Pulmonary artery endothelial cell (primary cell): ENCODE results near the gene TAP2. TPM values are rescaled to one million over a fixed set of nuclear protein-coding genes. Genes with fewer than 3 reads are reported as not detected.
"Not testable (repeated sequence)": the region's sequence is repeated elsewhere in the genome, so short reads cannot be mapped to it uniquely, and the experiment has no call there.

Experiments
- DNase-seq: peaks from one replicate; pipeline ENCODE4 v3.0.0-alpha.2; 2011; ENCODE audit warnings: low read depth, low spot score
- total RNA-seq: library from RNA; depleted of rRNA; stranded (reverse); fragments of >200 nt; gene quantifications from 2 replicates; pipeline ENCODE4 v1.2.3, GENCODE V29; 2014

The TAP2 gene
- total RNA-seq, 1 donor from 2014 or later = 35.9 TPM

GRCh38 chr6:32835167-32835893 is 3.2 kb downstream of the TAP2 start:
- DNase-seq = no peak

GRCh38 chr6:32833664-32834063 is 4.9 kb downstream of the TAP2 start:
- DNase-seq = no peak

- DNase-seq = no peak
These were observed 6.0 kb downstream of the TAP2 start for GRCh38 chr6:32832535-32832934.

DNA sequence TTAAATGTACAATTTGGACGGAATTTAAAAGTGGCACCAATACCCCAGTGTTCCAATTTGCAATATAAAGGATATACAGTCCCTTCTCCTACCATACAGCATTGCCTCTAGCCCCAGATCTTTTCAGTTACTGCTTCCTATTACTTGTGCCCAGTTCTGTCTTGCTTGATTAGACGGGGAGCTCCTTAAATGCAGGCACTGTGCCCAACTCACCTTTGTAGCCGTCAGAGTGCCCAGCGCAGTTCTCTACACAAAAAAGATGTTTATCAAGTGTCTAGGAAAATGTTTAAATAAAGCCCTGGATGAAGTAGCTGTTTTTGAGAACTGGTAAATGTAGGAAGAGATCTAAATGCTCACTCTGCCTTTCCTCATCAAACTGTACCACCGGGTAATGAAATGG is 7.6 kb downstream of the TAP2 start:
- no peak for DNase-seq

- DNase-seq = no peak
These were observed 8.5 kb downstream of the TAP2 start for GRCh38 chr6:32830017-32830416.

GRCh38 chr6:32829495-32829894 is 9.0 kb downstream of the TAP2 start:
- DNase-seq = no peak

DNA sequence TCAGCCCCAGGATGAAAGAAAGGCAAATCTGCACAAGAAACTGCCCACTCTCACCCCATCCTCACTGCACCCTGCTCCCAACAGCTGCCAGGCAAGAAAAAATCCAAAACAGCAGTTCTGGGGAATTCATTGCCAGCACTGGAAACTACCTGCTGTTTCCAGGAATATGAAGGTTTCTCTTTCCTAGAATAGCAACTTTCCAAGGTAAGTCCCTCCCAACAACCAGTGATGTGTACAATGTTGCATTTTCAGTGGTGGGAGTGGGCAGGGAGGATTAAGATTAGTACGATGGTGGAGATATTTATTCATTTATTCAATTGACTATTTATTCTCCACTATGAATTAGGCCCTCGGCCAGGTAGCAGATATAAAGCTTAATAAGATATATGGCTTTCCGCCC is 11.5 kb downstream of the TAP2 start:
- no peak for DNase-seq

- DNase-seq = no peak
These were observed 12.6 kb downstream of the TAP2 start for GRCh38 chr6:32825966-32826365.

DNA sequence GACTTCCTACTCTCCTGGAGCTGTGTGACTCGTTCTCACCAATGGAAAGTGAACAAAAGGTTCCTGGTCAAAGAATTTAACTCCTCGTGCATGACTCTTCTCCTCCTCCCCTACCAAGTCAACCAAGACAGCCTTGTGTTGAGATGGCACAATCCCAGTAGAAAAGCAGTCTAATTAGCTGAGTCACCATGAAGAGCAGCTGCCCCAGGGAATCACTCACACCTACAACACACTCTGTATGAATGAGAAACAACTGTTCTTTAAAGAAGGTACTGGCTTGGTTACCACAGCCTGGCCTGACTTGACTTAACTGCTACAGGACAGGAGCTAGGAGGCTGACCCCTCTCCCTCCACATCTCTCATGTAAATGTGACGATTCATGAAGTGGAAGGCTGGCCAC is 18.8 kb downstream of the TAP2 start:
- DNase-seq = no peak

GRCh38 chr6:32818867-32819266 is 19.7 kb downstream of the TAP2 start:
- DNase-seq = no peak

DNA sequence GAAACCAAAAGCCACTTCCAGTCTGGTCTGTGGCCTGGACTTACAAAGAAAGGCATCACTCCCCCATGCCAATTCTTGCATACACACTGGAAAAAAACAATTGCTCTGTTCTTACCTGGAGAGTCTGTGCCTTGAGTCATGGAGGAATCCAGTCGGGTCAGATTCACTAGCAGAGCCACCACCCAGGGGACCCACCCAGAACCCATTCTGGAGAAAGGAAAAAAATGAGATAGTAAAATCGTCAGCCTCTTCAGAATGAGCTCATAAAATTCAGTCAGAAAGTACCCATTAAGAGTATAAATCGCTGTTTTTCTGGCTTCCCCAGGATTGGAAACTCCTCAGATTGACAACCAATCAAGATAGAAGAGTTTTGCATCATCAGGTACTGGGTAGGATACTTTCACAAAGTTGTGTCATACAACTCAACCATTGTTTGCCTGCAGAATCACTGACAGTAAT is 21.8 kb downstream of the TAP2 start, which contains the start of gene HLA-DOB:
Gene HLA-DOB (minus strand): TSS at position 257 of the 459 bp plus-strand sequence. CDS start 51 bp downstream, at position 206.
- no peak for DNase-seq

DNA sequence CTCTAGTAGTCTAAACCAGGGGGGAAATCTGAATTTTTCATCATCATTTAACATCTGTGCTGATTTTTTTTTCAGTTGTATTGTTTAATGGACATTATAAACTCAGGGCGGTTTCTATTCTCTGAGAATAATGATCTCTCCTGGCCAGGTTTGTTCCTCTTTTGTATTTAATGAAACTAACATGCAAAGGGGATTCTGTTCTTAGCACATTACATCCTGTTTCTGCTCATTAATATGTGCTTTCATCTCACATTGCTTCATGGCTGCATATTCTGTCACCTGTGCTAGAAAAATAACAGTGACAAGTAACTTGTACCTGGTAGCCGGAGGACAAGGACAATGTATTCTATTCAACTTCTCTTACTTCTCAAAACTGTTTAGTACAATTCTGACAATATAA is 22.5 kb downstream of the TAP2 start:
- DNase-seq = no peak

DNA sequence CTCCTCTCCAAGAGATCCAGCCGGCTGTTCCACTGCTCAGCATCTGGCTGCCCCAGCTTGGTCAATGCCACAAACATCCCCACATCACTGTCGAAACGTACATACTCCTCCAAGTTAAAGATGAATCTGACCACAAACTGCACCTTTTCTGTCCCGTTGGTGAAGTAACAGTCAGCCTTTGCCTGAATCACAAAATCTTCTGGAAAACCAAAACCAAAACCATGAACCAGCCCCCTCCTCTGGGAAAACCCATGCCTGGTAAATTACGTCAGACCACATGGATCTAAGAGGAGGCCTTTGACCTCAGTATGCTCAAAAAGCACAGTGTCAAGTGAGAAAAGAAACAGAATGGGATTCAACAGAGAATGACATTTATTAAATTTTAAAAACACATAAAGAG is 23.4 kb downstream of the TAP2 start:
- DNase-seq = no peak

DNA sequence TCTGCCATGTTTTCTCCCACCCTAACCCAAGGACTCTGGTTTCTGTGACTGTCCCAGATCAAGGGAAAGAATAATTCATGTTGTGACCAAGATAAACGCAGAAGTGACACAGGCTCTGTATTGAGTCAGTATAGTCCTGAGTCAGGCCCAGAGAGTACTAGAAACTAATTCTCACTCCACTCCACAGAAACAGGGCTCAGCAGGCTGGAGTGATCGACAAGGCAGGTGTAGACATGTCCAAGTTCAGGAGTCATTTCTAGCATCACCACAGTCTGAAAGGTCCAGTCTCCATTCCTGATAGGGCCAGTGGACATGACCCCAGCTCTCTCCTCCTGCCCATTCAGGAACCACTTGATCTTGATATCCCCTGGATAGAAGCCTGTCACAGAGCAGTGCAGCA is 24.4 kb downstream of the TAP2 start:
- DNase-seq = no peak

GRCh38 chr6:32809171-32809570 is 29.4 kb downstream of the TAP2 start:
- DNase-seq = no peak

DNA sequence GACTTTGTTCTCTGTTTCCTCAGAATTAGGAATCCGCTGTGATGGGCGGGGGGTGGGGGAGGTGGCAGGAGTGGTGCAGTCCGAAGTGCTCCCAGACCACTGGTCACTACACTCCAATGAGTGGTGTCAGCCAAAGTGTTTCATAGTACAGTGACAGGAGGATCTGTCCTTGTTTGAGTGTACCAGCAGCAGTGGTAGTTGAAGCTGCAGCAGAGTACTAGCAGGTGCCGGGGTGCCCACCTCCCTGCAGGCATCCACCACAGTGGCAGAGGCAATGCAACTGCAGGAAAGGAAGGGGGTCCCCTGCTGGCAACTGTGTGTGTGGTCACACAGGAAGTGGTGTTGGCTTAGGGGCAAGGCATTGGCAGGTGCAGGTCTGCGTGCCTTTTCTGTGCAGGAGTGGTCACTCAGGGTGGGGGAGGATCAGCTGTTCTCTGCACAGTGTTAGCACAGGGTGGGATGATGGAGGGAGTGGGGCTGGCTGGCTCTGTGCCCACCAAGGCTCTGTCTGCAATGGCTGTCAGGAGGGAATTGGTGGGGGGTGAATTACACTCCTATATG is 31.4 kb downstream of the TAP2 start:
- no peak for DNase-seq

DNA sequence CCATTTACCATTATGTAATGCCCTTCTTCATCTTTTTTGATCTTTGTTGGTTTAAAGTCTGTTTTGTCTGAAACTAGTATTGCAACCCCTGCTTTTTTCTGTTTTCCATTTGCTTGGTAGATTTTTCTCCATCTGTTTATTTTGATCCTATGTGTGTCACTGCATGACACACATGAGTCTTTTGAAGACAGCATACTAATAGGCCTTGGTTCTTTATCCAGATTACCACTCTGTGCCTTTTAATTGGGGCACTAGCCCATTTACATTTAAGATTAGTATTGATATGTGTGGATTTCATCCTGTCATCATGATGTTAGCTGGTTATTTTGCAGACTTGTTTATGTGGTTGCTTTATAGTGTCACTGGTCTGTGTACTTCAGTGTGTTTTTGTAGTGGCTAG is 33.1 kb downstream of the TAP2 start:
- DNase-seq = not testable (repeated sequence)

- DNase-seq = no peak
These were observed 35.1 kb downstream of the TAP2 start for GRCh38 chr6:32803416-32803815.

- DNase-seq = no peak
These were observed 38.8 kb downstream of the TAP2 start for GRCh38 chr6:32799740-32800139.

DNA sequence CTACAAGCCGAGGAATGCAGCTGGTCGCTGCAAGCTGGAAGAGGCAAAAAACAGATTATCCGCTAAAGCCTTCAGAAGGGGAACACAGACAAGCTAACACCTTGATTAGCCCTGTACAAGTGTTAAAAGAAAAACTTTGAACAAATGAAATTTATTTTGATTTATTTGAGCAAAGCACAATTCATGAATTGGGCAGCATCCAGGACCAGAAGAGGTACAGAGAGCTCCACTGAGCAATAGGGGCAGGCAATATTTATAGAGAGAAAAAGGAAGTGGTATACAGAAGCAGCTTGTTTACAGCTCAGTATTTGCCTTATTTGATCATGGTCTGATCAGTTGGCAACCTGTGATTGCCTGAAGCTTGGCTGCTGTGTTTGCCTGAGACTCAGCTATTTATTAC is 39.4 kb downstream of the TAP2 start:
- no peak for DNase-seq

DNA sequence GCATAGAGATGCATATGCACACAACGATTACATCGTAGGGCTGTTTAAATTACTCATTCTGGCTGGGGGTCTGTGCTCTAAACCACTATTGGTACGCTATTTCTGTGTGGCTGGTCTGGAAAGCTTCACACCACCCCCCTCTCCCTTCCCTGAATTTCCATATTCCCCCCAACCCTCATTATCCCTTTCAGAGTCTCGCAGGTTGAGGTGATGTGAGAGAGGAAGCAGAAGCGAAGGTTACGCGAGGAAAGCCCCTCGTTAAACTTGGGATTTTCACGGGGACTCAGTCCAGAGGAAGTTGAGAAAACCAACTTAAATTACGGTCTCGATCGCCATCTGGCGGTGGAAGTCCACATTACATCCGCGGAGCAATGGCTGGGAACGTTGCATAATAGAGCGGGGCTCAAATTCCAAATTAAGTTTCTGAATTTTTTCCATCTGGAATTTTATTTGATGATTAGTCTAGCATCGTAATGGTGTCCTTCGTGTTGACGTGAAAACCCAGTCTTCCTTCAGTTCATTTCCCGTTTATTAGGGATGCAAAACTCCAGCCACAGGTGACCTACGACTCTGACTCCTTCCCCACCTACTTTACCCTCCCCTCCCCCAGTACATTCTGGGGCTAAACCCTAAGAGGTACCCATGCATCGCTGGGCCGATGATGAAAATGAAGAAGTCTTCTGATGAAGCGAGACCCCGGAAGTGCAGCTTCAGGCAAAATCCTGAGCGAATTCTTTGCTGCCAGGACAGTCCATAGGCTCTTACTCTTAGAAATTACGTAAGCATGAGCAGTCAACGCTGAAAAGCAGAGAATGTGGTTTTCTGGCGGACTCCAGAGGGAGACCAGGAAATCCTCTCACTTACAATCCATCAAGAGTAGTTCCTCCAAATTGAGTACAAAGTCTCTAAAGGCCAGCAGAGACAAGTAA is 41.4 kb downstream of the TAP2 start:
- no peak for DNase-seq

- no peak for DNase-seq
These were observed 44.0 kb downstream of the TAP2 start for GRCh38 chr6:32794510-32794909.
